HG03575 (cell line): ENCODE measurements around the gene ENO3.
"Not testable (repeated sequence)": the region's sequence is repeated elsewhere in the genome, so short reads cannot be mapped to it uniquely, and the experiment has no call there.

Experiments
- ATAC-seq: cut with Tn5 transposase; IDR thresholded peaks from one replicate; pipeline ENCODE4 v1.9.1; 2021; ENCODE audit not compliant: unreplicated experiment, insufficient number of reproducible peaks, low FRiP score; ENCODE audit errors: extremely low read depth

ENO3 gene

GRCh38 chr17:4950746-4951204, at the start of gene ENO3:
ENO3 (plus strand) TSS chr17:4951119; CDS start chr17:4951830, 711 bp downstream.
- ATAC-seq, result no peak

DNA sequence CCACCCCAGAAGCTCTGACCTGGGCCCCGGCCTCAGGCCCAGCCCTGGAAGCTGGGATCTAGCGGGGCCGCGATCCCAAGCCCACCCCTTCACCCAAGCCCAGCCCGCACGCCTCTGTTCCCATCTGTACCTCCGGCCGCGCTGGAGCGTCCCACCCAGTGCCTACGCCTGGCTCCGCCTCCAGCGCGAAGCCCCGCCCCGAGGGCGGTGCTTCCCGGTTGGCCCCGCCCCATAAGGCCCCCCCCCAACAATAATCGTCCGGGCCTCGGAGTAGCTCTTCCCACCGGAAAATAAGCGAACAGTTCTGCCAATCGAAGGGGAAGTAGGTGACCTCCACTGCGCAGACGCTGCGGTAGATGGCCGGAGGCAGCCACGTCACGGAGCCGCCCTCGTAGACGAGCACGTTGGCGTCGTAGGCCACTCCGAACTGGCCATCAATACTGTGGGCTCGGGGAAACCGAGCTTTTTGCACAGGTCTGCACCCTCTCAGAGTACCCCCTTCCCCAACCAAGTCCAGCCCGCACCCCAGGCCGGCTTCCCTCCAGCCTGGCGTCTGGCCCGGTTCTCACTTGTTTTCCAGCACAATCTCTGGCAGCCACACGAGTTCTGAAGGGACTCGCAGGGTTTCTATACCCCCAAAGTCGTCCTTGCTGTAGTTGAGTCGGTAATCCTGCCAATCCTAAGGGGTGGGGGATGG, 49.1 kb upstream of the ENO3 start:
- ATAC-seq, result no peak

- no peak for ATAC-seq
Observed at GRCh38 chr17:4902540-4902939, 48.4 kb upstream of the ENO3 start.

GRCh38 chr17:4903051-4903818, 47.7 kb upstream of the ENO3 start, which contains the start of gene CHRNE:
CHRNE (minus strand) TSS chr17:4903098; CDS start chr17:4903063, 35 bp downstream.
- ATAC-seq, result no peak

- ATAC-seq, result not testable (repeated sequence)
Observed at GRCh38 chr17:4906642-4907041, 44.3 kb upstream of the ENO3 start.

DNA sequence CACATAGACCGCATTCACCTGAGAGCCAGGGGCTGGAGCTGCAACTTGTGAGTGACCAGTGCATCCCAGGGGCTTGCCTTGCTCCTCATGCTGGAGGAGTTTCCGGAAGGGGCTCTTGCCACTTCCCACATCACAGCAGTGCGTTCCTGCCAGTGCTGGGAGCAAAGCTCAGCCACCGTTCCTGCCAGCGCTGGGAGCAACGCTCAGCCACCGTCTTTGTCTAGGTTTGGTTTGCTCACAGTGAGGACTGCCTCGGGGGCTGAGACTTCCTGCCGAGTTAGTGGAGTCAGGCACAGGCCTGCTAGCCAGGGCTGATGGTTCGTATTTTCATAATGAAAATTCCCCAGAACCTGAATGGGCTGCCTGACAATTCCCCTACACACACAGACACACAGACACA, 42.6 kb upstream of the ENO3 start:
- no peak for ATAC-seq

DNA sequence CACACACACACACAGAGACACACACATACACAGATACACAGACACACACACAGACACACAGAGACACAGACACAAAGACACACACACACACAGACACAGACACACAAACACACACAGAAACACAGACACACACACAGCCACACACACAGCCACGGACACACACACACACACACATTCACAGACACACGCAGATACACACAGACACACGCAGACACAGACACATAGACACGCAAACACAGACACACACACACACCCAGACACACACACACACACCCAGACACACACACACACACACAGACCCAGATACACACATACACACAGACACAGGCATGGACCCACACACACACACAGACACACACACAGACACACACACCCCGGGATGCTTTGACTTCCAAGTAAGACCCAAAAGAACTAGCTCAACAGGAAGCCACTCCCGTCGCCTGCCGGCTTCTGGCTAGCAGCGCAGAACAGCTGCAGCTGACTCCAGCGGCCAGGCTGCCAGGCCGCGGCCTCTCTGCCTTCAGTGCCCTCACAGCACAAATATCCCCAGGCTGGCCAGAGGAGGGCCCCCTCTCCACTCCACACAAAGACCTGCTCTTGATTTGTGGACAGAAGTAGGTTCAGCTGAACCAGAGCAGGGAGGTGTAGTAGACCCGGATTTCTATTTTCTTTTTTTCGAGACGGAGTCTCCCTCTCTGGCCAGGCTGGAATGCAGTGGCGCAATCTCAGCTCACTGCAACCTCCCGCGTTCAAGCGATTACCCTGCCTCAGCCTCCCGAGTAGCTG, 42.0 kb upstream of the ENO3 start:
- ATAC-seq, result no peak

DNA sequence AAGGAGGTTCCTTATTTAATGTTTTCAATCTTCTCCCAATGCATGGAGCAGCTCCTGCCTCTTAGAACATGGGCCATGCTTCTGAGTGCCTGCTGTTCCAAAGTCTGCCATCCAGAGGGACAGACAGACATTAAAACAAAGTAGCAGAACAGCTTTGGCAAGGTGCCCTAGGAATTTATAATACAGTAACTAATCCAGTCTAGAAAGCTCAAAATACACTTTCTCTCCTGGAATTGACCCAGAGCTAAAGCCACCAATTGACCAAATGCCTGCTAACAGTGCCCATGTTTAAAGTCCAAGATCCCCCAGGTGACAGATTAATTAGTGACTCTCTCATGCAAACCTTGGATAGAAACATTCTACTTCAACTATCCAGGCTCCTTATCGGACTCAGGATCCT, 36.9 kb upstream of the ENO3 start:
- no peak for ATAC-seq

- ATAC-seq, result not testable (repeated sequence)
Observed at GRCh38 chr17:4914551-4914950, 36.4 kb upstream of the ENO3 start.

- ATAC-seq, result no peak
Observed at GRCh38 chr17:4919511-4920047, 31.3 kb upstream of the ENO3 start.

DNA sequence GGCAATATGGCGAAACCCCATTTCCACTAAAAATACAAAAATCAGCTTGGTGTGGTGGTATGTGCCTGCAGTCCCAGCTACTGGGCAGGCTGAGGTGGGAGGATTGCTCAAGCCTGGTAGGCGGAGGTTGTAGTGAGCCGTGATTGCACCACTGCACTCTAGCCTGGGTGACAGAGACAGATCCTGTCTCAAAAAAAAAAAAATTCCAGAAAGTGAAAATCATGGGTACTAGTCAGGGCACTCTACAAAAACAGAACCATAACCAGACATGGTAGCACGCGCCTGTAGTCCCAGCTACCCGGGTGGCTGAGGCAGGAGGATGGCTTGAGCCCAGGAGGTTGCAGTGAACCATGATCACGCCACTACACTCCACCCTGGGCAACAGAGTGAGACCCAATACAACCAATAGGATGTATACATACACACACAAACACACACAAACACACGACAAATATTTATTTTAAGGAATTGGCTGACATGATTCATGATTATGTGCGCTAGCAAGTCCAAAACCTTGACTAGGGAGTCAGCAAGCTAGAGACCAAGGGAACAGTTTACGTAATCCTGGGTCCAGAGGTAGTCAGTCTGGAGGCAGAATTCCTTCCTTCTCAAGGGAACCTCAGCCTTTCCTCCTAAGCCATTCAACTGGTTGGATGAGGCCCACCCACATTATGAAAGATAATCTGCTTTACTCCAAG, 30.4 kb upstream of the ENO3 start:
- no peak for ATAC-seq

DNA sequence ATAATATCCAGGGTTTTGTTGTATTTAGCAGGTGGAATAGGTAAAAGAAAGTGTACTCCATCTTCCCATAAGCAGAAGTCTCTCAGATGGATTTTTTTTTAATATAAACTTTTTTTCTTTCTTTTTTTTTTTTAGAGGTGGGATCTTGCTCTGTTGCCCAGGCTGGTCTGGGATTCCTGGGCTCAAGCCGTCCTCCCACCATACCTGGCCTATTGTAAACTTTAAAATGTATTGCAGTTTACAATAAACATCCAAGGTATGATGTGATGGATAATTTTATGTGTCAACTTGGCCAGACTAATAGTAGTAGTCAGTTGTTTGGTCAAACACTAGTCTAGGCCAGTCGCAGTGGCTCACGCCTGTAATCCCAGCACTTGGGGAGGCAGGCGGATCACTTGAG, 29.6 kb upstream of the ENO3 start:
- no peak for ATAC-seq

DNA sequence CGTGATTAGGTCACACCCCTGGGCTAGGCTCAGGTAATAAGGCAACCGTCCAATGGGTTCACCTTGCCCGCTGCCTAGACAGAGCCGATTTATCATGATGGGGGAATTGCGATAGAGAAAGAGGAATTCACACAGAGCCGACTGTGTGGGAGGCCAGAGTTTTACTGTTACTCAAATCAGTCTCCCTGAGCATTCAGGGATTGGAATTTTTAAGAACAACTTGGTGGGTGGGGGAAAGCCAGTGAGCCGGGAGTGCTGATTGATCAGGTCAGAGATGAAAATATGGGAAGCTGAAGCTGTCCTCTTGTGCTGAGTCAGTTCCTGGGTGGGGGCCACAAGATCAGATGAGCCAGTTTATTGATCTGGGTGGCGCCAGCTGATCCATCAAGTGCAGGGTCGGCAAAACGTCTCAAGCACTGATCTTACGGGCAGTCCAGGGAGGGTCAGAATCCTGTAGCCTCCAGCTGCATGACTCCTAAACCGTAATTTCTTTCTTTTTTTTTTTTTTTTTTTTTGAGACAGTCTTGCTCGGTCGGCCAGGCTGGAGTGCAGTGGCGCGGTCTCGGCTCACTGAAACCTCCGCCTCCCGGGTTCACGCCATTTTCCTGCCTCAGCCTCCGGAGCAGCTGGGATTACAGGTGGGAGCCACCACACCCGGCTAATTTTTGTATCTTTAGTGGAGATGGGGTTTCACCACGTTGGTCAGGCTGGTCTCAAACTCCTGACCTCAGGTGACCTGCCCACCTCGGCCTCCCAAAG, 24.2 kb upstream of the ENO3 start:
- ATAC-seq, result not testable (repeated sequence)

DNA sequence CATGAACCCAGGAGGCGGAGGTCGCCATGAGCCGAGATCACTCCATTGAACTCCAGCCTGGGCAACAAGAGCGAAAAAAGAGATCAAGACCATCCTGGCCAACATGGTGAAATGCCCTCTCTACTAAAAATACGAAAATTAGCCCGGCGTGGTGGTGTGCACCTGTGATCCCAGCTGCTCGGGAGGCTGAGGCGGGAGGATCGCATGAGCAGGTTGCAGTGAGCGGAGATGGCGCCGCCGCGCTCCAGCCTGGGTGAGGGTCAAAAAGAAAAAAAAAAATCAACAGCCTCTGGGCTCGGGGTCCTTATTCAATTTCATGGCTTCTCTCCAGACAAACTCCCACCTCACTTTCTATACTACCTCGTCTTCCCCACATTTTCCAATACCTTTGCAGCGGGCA, 22.0 kb upstream of the ENO3 start:
- ATAC-seq, result no peak

DNA sequence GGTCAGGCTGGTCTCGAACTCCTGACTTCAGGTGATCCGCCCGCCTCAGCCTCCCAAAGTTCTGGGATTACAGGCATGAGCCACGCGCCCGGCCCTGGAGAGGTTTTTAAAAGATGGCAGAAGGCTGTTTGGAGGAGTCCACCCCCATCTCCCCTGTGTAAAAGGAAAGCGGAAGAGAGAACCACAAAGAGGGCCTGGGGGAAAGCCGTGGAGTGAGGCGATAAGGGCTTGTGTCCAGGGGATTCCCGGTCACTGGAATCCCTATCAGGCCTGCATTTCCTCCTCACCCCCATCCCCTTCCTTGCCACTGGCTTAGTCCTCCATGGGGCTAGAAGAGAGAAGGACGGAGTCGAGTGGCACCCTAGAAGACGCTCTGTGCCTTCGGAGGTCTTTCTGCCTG, 19.0 kb upstream of the ENO3 start, which contains the start of gene GP1BA:
GP1BA (plus strand) TSS at position 315 of the 400 bp plus-strand sequence. CDS start 328 bp downstream, outside the sequence.
- no peak for ATAC-seq

- ATAC-seq, result no peak
Observed at GRCh38 chr17:4932756-4933155, 18.2 kb upstream of the ENO3 start.

DNA sequence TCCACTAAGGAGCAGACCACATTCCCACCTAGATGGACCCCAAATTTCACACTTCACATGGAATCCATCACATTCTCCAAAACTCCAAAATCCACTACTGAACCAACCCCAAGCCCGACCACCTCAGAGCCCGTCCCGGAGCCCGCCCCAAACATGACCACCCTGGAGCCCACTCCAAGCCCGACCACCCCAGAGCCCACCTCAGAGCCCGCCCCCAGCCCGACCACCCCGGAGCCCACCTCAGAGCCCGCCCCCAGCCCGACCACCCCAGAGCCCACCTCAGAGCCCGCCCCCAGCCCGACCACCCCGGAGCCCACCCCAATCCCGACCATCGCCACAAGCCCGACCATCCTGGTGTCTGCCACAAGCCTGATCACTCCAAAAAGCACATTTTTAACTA, 17.3 kb upstream of the ENO3 start:
- no peak for ATAC-seq
